ENCODE measurements around the gene HINFP. TPM values are rescaled to one million over a fixed set of nuclear protein-coding genes. Genes with fewer than 3 reads are reported as not detected.
"Not testable (repeated sequence)": the region's sequence is repeated elsewhere in the genome, so short reads cannot be mapped to it uniquely, and the experiment has no call there.

Gene HINFP
- total RNA-seq, 1 donor from 2014 or later: 35.9 TPM

DNA sequence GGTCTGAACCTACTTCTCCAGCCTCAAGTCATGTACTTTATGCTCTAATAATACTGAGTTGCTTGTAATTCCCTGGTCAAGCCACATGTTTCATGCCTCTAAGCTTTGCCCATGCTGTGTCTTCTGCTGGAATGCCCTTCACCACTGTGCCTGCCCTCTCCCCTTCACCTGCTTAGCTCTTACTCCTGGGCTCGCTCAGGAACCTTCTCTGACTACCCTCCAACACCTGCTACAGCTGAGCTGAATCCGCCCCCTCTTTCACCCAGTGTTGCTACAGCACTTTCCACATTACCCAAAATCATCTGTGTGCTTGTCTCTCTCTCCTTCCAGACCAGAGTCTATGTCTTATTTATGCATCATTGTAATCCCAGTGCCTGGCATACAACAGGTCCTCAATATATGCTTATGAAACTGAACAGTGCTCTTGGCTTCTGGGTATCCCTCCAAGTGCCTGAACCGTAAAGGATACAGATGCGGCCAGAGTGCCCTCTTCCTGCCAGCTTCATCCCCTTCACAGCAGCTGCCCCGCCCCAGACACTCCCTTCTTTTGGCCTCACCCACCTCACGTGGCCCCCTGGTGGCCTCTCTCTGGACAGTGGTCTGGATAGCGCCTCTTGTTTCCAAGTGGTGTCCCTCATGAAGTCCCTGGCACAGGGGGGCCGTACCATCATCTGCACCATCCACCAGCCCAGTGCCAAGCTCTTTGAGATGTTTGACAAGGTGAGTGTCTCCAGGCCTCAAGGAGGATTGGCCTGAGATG is 34.5 kb downstream of the HINFP start:
- DNase-seq (ENCODE audit: low spot score): no peak

DNA sequence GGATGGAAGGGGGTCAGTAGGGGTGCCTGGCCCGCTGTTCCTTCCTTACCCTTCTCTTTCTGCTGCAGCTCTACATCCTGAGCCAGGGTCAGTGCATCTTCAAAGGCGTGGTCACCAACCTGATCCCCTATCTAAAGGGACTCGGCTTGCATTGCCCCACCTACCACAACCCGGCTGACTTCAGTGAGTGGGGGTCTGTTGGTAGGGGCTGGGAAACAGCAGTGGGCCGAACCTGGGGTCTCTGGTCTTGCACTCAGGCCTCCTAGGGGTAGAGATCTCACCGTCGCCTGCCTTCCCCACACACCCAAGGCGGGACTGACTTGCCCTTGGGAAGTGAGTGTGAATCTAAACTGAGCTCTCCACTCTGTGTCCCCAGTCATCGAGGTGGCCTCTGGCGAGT is 35.1 kb downstream of the HINFP start:
- no peak for DNase-seq (ENCODE audit: low spot score)

DNA sequence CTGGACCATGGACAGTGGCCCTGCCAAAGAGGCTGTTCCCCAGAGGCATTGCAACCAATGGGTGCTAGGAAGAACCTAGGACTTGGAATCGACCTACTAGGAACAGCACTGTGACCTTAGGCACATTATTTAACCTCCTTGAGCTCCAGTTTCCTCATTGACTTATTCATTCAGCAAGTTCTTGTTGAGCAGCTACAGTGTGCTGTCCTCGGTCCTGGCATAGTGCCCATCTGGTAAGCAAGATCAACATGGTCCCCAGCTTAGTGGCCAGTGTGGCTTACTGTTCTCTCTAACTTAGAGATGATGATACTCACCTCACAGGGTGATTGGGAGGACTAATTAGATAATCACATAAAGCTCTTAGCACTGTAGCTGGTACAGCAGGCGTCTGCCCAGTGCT is 35.7 kb downstream of the HINFP start:
- no peak for DNase-seq (ENCODE audit: low spot score)

DNA sequence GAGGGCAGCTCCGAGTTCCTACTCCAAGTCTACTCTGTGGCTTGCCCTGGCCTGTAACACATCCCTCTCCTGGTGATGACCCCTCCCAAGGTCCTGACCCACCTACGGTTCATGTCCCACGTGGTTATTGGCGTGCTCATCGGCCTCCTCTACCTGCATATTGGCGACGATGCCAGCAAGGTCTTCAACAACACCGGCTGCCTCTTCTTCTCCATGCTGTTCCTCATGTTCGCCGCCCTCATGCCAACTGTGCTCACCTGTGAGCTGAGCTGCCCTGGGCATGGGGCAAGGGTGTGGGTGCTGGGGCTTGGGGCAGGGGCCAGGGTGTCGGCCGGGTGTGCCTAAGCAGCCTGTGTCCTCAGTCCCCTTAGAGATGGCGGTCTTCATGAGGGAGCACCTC is 37.1 kb downstream of the HINFP start:
- DNase-seq (ENCODE audit: low spot score): no peak

DNA sequence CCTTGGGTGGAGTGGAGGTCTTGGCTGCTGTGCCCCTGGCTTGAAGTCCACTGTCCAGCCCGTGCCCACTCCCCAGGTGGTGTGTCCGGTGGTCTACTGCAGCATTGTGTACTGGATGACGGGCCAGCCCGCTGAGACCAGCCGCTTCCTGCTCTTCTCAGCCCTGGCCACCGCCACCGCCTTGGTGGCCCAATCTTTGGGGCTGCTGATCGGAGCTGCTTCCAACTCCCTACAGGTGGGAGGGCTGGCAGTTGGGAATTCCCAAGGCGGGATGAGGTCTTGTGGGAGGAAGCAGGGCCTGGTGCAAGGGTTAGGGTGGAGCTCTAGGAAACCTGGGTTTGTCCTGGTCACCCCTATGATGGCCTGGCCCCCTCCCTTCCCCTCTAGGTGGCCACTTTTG is 38.8 kb downstream of the HINFP start:
- DNase-seq (ENCODE audit: low spot score): no peak

DNA sequence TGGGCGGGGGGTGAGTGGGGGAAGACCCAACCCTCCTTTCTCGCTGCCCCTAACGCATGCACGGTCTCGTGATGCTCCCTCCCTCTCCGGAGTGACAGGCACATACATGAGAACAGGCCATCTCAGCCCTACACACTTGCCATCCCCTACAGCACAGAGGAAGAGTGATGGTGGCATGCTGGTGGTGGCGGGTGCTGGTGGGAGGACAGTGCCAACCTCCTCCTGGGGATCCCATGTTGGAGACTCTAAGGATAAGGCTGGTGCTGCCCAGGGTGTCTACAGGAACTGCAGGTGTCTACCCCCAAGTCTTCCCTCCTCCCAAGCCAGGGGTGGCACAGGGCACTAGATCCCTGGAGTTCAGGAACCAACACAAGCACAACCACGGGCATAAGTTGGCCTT is 40.5 kb downstream of the HINFP start:
- no peak for DNase-seq (ENCODE audit: low spot score)

DNA sequence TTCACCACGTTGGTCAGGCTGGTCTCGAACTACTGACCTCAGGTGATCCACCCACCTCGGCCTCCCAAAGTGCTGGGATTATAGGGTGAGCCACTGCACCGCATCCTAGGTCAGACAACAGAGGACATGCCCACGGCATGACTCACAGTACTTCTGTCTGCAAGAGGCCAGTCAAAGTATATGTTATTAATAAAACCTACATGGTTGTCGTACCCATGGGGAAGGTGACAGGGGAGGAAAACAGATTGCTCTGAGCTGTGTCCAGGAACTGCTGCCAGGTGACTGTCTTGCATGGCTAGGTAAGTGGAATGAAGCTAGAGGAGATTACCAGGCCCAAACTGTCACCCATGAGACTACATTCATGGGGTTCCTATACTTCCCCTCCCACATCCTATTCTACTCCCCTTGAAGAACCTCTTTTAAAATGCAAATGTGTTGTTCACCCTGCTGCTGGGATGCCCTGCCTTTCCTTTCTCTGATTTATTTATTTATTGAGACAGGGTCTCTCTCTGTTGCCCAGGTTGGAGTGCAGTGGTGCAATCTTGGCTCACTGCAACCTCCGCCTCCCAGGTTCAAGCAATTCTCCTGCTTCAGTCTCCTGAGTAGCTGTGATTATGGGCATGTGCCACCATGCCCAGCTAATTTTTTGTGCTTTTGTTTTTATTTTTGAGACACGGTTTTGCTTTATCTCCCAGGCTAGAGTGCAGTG is 45.1 kb downstream of the HINFP start:
- no peak for DNase-seq (ENCODE audit: low spot score)

DNA sequence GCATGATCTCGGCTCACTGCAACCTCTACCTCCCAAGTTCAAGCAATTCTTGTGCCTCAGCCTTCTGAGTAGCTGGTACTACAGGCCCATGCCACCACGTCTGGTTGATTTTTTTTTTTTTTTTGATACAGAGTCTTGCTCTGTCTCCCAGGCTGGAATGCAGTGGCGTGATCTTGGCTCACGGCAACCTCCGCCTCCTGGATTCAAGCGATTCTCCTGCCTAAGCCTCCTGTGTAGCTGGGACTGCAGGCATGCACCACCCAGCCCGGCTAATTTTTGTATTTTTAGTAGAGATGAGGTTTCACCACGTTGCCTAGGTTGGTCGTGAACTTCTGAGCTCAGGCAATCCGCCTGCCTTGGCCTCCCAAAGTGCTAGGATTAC is 45.7 kb downstream of the HINFP start:
- DNase-seq (ENCODE audit: low spot score): not testable (repeated sequence)

DNA sequence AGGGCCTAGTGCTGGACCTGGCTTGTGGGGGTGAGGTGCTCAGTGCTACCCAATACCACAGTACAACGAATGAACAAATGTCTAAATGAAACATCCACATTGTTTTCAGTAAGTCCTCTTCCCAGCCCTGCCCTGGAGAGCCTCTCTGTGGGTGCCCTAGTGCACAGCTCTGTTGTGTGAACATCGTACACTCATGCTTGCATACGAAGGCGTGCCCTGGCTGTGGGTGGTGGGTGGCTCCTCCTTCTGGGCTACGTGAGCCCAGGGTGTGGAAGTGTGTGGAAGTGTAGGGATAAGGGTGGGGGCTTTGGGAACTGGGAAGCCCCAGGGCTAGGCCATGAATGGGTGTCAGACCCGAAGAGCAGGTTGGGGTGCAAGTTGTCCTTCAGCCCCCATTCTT is 46.6 kb downstream of the HINFP start:
- no peak for DNase-seq (ENCODE audit: low spot score)

DNA sequence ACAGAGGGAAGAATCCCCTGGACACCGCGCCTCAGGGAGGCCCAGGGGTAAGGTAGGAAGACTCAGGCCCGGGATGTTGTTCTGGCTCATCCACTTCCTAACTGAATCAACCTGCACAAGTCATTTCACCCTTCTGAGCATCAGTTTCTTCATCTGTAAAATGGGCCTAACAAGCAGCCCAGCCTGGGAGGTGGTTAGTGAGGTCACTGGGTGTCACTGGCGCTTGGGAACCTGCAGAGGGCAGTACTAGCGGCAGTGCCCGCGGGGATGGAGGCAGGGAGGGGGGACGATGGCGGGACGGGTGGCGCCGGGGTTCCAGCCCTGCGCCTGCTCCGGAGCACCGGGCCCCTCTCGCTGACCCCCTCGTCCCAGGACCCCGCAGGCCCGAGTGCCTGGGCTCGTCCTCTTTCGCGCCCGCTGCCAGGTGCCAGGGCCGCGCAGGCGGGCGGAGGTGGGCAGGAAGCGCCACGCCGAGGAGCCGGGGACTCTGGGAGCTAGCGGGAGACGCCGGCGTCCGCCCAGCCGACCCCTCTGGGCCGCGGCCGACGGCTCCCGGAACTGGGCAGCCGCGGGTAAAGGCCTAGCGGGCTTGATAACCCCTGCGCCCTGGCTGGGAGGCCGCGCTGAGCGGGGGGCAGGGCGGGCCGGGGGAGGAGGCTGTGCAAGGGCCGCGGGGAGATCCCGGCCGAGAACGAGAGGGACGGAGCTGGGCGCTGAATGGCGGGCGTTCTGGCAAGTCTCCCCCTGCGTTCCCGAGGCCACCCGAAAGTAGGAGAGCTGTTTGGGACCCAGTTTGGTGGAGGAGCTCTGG is 47.3 kb downstream of the HINFP start, which contains the start of gene NLRX1:
Gene NLRX1, plus strand, starts transcription at position 255 of the 811 bp plus-strand sequence. CDS start 2,679 bp downstream, outside the sequence.
- peak; percentile 85 for DNase-seq (ENCODE audit: low spot score)

DNA sequence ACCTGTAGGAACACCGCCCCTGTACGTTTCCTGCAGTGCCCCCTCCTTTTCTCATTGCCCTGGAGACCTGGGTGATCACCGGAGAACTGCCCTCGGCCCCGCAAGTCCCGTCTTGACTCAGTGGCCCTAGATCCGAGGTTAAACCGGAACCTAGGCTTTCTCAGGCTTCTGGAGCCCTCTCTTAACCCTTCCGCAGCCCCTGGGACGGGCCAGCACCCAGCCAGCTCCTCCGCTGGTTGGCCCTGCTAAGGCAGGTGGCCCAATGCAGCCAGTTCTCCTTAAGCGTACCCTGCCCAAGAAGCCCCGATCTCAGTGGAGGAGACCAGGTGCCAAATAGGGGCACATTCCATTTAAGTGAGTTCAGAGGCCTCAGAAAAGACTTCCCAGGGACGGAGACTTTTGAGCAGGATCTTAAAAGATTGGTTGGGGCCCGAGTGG is 47.9 kb downstream of the HINFP start:
- peak; percentile 16 for DNase-seq (ENCODE audit: low spot score)

DNA sequence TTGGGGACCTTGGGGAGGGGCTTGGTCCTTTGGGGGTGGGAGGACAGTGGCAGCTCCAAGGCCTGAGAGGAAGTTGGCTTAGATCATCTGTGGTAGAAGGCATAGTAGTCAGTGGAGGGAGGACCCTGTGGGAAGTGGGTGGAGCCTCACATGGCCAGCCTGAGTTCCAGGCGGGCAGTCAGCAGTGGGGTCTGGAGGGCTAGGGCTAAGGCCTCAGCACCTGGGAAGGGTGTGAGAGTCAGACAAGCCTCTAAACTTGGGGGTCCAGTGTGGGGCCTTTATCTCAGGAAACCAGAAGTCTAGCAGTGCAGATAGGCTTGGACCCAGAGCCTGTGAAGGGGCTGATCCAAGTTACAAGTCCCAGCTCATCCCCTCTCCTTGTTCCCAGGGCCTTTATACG is 51.1 kb downstream of the HINFP start:
- no peak for DNase-seq (ENCODE audit: low spot score)

DNA sequence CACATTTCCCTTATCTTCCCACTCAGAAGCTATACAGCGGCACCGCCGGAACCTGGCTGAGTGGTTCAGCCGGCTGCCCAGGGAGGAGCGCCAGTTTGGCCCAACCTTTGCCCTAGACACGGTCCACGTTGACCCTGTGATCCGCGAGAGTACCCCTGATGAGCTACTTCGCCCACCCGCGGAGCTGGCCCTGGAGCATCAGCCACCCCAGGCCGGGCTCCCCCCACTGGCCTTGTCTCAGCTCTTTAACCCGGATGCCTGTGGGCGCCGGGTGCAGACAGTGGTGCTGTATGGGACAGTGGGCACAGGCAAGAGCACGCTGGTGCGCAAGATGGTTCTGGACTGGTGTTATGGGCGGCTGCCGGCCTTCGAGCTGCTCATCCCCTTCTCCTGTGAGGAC is 52.1 kb downstream of the HINFP start:
- DNase-seq (ENCODE audit: low spot score): no peak

DNA sequence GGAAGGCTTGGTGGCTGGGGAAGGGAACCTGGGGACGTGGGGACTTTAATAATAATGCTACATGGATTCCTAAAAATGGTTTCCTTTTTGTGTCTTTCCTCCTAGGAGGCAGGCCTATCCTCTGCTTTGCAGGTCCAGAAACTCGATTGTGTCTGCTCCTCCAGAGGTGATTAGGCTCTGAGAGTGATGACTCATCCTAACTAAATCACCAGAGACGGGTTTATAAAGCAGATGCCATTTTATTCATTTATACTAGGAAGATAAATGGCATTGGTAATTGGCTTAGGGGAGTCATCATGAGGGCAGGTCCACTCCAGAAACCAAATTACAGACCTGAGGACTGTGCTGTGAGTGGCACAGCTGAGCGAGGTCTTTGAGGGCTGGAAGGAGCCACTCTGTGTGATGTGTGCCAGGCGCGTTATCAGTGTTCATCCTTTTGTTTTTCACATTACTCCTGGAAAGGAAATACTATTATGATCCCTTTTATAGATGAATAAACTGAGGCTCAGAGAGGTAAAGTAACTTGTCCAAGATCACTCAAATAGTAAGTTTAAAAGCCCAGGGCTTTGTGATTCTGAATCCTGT is 54.2 kb downstream of the HINFP start:
- no peak for DNase-seq (ENCODE audit: low spot score)

DNA sequence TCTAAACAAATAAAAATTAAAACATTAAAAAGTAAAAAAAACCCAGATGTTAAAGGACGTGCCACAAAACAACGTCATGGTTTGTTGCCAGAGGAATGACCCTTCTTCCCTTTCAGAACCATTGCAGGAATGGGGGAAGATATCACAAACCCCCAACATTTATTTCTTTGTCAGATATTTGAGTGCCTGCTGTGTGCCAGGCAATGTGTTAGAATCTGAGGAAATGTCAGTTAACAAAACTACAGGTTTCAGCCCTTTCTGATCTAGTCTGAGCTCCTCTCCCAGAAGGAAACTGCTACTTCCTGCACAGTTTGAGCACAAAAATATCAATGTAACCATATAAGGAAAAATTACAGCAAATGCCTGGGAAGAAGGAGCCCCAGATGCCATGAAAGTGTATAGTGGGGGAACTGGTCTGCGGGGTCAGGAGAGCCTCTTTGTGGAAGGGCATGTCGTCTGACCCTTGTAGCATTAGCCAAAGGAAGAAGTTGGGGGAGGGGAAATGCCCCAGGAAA is 56.8 kb downstream of the HINFP start:
- DNase-seq (ENCODE audit: low spot score): no peak

DNA sequence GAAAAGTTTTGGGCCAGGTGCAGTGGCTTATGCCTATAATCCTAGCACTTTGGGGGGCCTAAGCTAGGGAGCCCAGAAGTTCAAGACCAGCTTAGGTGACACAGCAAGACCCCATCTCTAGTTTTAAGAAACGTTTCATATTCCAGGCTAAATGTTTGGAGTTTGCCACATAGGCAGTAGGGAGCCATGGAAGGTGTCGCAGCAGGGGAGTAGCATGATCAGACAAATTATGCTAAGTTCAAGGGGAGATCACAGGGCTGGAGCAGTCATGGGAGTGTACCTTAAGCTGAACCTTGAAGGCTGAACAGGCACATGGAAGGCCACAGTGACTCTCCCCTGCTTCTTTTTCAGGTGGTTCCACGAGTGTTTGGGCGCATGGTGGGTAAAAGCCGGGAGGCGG is 58.0 kb downstream of the HINFP start:
- DNase-seq (ENCODE audit: low spot score): no peak

DNA sequence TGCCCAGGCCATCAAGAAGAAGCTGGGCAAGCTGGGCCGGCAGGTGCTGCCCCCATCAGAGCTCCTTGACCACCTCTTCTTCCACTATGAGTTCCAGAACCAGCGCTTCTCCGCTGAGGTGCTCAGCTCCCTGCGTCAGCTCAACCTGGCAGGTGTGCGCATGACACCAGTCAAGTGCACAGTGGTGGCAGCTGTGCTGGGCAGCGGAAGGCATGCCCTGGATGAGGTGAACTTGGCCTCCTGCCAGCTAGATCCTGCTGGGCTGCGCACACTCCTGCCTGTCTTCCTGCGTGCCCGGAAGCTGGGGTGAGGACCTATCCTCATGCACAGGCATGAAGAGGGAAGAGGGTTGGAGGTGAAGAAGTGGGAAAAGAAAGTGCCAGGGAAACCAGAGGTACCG is 58.6 kb downstream of the HINFP start:
- no peak for DNase-seq (ENCODE audit: low spot score)

DNA sequence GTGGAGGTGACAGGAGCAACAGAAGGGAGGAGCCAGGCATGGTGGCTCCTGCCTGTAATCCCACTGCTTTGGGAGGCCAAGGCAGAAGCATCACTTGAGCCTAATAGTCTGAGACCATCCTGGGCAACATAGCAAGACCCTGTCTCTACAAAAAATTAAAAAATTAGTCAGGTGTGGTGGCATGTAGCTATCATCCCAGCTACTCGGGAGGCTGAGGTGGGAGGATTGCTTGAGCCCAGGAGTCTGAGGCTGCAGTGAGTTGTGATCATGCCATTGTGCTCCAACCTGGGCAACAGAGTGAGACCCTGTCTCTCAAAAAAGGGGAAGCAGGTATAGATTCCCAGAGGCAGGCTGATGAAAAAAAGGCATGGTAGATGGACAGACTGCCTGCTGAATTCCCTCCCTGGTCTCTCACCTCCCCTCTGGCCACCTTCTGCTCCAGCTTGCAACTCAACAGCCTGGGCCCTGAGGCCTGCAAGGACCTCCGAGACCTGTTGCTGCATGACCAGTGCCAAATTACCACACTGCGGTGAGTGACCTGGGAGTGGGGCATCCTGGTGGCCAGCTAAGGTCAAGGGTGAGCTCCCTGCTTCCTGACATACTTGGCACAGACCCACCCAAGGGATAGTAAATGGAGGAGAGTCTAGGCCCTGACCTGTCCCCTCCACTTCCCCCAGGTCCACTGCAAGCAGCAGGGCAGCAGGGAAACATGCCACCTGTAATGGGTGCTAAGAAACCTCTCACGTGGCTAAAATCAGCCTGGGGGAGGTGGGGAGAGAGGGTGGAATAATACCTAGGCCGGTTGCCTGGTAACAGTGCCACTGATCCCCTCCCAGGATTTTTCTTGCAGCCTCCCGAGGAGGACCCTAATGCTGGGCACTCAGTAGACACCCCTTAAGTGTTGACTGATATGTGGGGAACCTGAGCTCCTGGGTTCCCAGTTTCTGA is 59.6 kb downstream of the HINFP start:
- no peak for DNase-seq (ENCODE audit: low spot score)

DNA sequence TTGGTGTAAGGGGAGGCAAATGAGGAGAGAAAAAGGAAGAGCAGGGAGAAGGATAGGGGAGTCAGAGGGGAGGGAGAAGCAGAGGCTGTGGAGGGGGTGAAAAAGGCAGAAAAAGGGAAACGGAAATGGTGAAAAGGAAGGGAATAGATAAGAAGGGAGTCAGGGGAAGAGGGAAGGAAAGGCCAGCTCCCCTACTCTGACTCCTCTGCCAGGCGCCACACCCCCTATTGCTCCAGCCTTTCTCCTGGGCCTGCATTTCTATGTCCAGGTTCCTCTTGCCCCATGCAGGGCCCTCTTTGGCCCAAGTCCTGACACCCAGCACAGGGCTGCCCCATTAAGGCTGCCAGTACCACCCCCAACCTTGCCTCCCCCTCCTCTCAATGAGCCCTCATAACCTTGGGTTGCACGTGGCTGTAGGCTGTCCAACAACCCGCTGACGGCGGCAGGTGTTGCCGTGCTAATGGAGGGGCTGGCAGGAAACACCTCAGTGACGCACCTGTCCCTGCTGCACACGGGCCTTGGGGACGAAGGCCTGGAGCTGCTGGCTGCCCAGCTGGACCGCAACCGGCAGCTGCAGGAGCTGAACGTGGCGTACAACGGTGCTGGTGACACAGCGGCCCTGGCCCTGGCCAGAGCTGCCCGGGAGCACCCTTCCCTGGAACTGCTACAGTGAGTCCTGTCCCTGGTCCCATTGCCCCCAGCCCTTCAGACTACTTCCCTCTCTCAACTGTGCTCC is 60.5 kb downstream of the HINFP start:
- DNase-seq (ENCODE audit: low spot score): no peak

DNA sequence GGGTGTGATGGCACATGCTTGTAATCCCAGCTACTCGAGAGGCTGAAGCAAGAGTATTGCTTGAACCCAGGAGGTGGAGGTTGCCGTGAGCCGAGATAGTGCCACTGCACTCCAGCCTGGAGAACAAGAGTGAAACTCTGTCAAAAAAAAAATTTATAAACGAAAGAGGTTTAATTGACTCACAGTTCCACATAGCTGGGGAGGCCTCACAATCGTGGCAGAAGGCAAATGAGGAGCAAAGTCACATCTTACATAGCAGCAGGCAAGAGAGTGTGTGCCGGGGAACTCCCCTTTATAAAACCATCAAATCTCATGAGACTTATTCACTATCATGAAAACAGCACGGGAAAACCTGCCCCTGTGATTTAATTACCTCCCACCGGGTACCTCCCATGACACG is 63.0 kb downstream of the HINFP start:
- not testable (repeated sequence) for DNase-seq (ENCODE audit: low spot score)

Measured in mucosa of gallbladder (tissue), 1 donor.